Measurements from ENCODE around the gene ACTBL2. TPM values are rescaled to one million over a fixed set of nuclear protein-coding genes. Genes with fewer than 3 reads are reported as not detected.
A peak's percentile ranks its signal among the peaks of the same experiment; 100 is the strongest.
"Not testable (repeated sequence)": the region's sequence is repeated elsewhere in the genome, so short reads cannot be mapped to it uniquely, and the experiment has no call there.

Gene ACTBL2
- not detected for total RNA-seq
- long read RNA-seq = 0 reads

GRCh38 chr5:57482671-57483106 is at the start of gene ACTBL2:
ACTBL2 (minus strand) TSS chr5:57482811; CDS start chr5:57482707, 104 bp downstream.
- ATAC-seq = peak in 1 of 2 donors; percentile 69
- intact Hi-C loops (cut with DNase I) = no loop called here
- DNase-seq = no peak

GRCh38 chr5:57531333-57531732 is 48.7 kb upstream of the ACTBL2 start:
- intact Hi-C loops (cut with DNase I) = no loop called here
- DNase-seq (no peak), ATAC-seq (no peak)

GRCh38 chr5:57529864-57530263 is 47.3 kb upstream of the ACTBL2 start:
- DNase-seq (no peak), ATAC-seq (no peak)
- intact Hi-C loops (cut with DNase I) = no loop called here

GRCh38 chr5:57527870-57528269 is 45.3 kb upstream of the ACTBL2 start:
- intact Hi-C loops (cut with DNase I) = no loop called here
- ATAC-seq (no peak), DNase-seq (no peak)

- no peak for DNase-seq
- no peak for ATAC-seq
- intact Hi-C loops (cut with DNase I) = no loop called here
Observed at GRCh38 chr5:57524348-57525060, 41.9 kb upstream of the ACTBL2 start.

- ATAC-seq; intact Hi-C loops (cut with DNase I); DNase-seq: not testable (repeated sequence)
Observed at GRCh38 chr5:57522477-57522876, 39.9 kb upstream of the ACTBL2 start.

- DNase-seq; ATAC-seq; intact Hi-C loops (cut with DNase I): not testable (repeated sequence)
Observed at GRCh38 chr5:57518415-57518814, 35.8 kb upstream of the ACTBL2 start.

- intact Hi-C loops (cut with DNase I) = no loop called here
- DNase-seq (no peak), ATAC-seq (no peak)
Observed at GRCh38 chr5:57517250-57517649, 34.6 kb upstream of the ACTBL2 start.

- ATAC-seq = no peak
- intact Hi-C loops (cut with DNase I) = no loop called here
- no peak for DNase-seq
Observed at GRCh38 chr5:57513785-57514184, 31.2 kb upstream of the ACTBL2 start.

GRCh38 chr5:57511321-57511720 is 28.7 kb upstream of the ACTBL2 start:
- ATAC-seq (no peak), DNase-seq (no peak)
- intact Hi-C loops (cut with DNase I) = no loop called here

GRCh38 chr5:57509501-57510260 is 27.1 kb upstream of the ACTBL2 start:
- no peak for DNase-seq
- ATAC-seq = no peak
- intact Hi-C loops (cut with DNase I) = loop anchor here in 1 of 2 donors (10.0 kb wide), 1 partner anchor 375 kb away; no protein-coding TSS in a partner anchor

- intact Hi-C loops (cut with DNase I) = loop anchor here in 1 of 2 donors (10.0 kb wide), 1 partner anchor 377 kb away; no protein-coding TSS in a partner anchor
- ATAC-seq (no peak), DNase-seq (no peak)
Observed at GRCh38 chr5:57508211-57508610, 25.6 kb upstream of the ACTBL2 start.

- ATAC-seq (no peak), DNase-seq (no peak)
- intact Hi-C loops (cut with DNase I) = loop anchor here in 1 of 2 donors (10.0 kb wide), 1 partner anchor 379 kb away; no protein-coding TSS in a partner anchor
Observed at GRCh38 chr5:57505272-57506200, 22.9 kb upstream of the ACTBL2 start.

- DNase-seq (no peak), ATAC-seq (no peak)
- intact Hi-C loops (cut with DNase I) = loop anchor here in 1 of 2 donors (5.0 to 10.0 kb wide), 3 partner anchors 207 to 380 kb away; no protein-coding TSS in a partner anchor
Observed at GRCh38 chr5:57504357-57504756, 21.7 kb upstream of the ACTBL2 start.

- ATAC-seq (no peak), DNase-seq (no peak)
- intact Hi-C loops (cut with DNase I) = loop anchor here in 1 of 2 donors (5.0 to 10.0 kb wide), 3 partner anchors 206 to 381 kb away; no protein-coding TSS in a partner anchor
Observed at GRCh38 chr5:57503433-57503832, 20.8 kb upstream of the ACTBL2 start.

- DNase-seq (peak; percentile 24), ATAC-seq (peak; percentile 41 to 77)
- intact Hi-C loops (cut with DNase I) = loop anchor here in 1 of 2 donors (5.0 to 10.0 kb wide), 3 partner anchors 204 to 383 kb away; no protein-coding TSS in a partner anchor
Observed at GRCh38 chr5:57501414-57502201, 19.0 kb upstream of the ACTBL2 start.

GRCh38 chr5:57499262-57500050 is 16.8 kb upstream of the ACTBL2 start:
- peak; percentile 32 for ATAC-seq
- DNase-seq = no peak
- intact Hi-C loops (cut with DNase I) = loop anchor here (5.0 to 10.0 kb wide), 5 partner anchors 202 to 963 kb away; partner anchors contain the start of gene PLK2 (in 2 of the 2)

All from left cardiac atrium (tissue), 4 donors.